GM21576 (cell line): ENCODE measurements around the gene FASTKD3.
A peak's percentile ranks its signal among the peaks of the same experiment; 100 is the strongest.

Experiments used
- ATAC-seq: cut with Tn5 transposase; IDR thresholded peaks from one replicate; pipeline ENCODE4 v1.9.1; 2021; ENCODE audit warnings: mild to moderate bottlenecking, moderate library complexity; ENCODE audit not compliant: unreplicated experiment

Gene FASTKD3

DNA sequence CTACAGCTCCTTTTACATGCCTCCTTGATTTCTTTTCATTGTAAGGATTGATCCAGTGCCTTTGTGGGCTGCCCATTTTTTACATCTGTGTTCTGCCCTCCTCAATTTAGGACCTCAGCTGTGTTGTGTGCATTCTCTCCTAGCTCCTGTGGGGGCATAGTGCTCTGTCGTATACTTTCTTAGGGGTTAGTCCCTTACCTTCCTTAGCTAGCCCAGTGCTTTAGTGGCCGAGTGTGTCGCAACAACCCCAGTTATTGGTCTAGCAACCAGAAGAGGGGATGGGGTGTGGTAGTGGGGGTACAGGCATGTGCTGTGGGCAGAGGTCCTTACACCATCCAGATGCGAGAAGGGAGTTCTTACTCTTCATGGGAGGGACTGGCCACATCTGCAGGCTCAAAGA lies 12.3 kb upstream of the FASTKD3 start:
- no peak for ATAC-seq

DNA sequence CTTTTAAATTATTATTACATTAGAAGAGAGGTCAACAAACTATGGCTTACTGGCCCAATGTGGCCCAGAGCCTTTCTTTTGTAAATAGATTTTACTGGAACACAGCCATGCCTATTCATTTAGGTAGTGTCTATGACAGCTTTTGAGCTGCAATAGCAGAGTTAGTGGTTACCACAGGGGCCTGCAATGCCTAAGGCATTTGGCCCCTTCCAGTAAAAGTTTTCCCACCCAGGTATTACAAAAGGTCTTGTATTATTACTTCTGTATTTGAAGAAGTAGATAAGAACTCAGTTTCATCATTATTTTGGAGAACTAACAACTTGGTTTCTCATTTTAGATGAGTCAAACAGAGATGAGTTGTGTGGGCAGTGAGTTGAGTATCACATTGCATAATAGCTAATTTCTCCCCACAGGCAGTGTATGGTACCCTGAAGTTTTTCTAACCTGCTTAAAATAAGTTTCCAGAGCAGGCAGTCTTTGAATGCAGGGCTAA lies 9.6 kb upstream of the FASTKD3 start:
- peak; percentile 96 for ATAC-seq

DNA sequence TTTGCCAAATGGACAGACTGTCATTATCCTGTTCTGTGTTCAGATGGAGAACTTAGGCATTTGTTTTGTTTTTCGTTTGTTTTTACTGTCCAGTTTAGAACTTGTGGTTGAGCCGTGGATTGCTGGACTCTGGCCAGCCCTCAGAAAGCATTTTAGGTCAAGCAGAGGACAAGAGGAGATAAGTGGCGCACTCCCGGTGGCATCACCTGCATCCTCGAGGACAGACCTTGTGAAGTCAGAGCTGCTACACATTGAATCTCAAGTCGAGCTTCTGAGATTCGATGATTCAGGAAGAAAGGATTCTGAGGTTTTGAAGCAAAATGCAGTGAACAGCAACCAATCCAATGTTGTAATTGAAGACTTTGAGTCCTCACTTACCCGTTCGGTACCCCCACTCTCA lies 9.0 kb upstream of the FASTKD3 start:
- no peak for ATAC-seq

DNA sequence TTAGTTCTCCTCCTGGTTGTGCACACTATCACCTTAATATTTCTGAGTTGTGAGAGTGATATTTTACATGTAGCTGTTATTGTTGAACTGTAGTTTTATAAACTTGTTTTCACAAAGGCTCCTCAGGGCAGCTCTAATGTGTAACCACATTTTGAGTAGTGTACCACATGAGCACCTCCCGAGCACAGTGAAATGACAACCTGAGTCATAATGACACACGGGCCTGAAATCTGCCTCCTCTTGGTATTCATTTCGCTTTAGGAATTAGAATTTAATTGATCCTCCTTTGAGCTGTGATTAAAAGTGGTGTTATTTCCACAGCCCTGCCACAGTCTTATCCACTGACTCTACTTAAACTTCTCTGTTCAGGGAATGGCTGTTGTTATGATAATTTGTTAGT lies 8.0 kb upstream of the FASTKD3 start:
- ATAC-seq: peak; percentile 44

DNA sequence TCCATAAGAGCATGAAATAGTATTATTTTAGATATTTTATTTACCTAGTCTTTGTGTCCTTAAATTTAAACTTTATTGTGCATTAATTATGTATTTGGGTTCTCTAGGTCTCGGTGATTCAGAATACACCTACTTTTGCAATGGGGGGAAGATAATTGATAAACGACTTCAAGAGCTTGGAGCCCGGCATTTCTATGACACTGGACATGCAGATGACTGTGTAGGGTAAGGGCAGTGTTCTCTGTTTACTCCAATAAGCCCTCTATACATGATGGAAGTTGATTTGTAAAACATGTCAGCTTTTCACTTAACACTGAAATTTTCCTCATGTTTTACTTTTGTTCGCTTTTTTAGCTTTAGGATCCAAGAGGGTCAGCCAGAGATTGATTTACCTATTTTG lies 6.3 kb upstream of the FASTKD3 start:
- no peak for ATAC-seq

DNA sequence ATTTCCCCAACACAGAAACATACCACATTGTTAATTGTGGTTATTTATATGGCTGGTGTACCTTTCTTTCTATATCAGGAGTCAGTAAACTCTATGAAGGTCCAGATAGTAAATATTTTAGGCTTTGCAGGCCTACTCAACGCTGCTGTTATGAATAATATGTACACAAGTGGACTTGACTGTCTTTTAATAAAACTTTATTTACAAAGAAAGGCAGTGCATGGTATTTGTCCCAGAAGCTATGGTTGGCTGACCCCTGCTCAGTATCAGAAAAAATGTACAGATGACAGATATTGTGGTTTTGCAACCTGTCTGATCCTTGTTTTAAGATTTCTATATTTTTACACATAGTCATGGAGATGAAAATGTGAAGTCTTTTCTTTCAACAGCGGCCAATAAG lies 5.8 kb upstream of the FASTKD3 start:
- ATAC-seq: no peak

DNA sequence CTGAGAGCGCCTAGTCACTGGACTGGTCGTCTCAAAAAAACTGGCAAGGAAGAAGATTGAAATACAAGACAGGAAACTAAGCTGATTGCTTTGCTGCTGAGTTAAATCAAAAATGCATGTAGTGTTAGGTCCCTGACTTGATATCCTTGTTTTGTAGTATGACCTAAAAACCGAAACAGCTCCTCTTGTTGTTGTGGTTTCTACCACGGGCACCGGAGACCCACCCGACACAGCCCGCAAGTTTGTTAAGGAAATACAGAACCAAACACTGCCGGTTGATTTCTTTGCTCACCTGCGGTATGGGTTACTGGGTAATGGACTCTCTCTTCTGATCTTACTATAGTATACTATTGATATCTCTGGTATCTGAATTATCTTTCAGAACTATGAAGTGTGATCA lies 4.4 kb upstream of the FASTKD3 start:
- ATAC-seq: no peak

DNA sequence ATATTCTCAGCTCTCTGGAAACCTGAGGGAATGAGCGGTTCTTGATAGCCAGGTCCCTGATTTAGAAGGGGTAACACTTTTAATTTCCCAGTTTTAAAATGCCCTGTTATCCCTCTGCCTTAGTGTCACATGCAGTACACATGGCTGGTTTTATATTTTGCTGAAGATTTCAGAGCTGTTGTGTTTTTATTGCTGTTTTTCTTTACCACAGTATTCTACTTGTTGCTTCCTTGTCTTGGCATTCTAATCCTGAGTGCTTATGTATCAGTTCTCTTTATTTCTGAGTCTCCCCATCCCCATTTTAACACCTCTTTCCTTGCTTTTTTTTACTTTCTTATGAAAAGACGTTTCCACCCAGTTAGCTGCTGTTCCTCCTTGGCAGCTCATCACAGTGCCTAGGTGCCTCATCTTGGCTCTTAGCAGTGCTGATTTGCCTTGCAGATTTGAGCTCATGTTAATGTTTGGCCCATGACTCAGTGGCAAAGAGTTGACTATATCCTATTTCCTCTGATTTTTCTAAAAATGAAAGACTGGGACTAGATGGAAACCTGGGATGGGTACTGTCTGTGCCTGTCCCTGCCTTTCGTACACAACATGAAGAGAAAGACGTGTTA lies 3.8 kb upstream of the FASTKD3 start:
- no peak for ATAC-seq

DNA sequence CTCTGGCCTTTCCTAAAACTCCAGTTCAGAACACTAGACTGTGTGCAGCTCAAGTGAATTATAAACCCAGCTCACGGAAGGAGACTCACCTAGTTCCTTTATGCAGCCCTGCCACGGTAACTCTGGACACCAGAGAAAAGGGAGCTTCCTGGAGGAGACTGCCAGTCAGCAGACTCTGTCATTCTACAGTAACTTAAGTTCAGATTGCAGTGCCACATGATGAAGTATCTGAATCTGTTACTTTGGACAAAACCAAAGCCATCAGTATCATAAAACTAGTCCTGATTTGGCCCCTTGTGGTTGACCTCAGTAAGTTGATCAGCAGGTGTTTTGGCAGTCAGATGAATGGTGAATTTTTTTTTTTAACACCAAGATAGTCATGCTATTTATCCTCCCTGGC lies 2.8 kb upstream of the FASTKD3 start:
- ATAC-seq: peak; percentile 25

DNA sequence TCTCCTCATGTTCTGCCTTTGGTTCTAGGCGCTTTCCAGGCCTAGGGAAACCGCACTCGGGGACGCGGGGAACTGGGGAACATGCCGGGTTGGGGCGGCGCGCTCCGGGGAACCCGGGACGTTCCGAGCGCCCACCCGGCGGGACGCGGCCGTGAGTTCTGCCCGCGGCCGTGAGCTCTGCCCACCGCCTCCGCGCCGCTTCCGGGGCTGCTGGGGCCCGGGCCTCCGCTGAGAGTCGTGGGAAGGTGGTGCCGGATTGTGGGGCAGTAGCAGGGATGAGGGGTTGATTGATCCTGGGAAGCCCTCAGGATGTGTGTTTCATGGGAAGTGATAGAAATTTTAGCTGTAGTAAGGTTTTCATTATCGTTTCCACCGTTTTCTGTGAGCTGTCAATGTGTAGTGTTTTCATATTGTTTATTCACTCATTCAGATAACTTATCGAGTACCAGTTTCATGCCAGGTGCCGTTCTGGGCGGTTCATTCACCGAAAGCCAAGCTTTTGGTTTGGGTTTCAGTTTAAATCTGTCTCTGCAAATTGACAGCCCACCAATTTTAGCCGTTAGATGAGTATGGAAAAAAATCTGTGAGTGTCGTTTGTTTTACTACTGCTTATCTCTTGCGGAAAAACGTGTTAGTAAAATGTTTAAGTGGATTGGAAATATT lies 774 bp upstream of the FASTKD3 start:
- peak; percentile 23 for ATAC-seq

DNA sequence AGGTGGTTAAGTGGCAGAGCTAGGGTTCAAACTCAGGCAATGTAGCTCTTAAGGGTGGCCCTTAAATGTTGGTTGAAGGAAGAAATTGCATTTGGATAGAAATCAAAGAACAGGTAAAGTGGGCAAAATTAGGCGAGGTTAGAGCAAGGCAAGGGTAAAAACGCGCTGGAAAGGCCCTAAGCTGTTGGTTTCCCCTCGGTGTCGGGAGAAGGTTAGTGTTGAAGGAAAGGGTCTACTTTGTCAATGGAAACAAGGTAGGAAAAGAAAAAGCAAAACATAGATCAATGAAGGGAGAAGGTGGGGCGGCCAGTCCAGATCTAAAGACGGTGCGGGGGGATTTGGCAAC lies 431 bp downstream of the FASTKD3 start:
- no peak for ATAC-seq

DNA sequence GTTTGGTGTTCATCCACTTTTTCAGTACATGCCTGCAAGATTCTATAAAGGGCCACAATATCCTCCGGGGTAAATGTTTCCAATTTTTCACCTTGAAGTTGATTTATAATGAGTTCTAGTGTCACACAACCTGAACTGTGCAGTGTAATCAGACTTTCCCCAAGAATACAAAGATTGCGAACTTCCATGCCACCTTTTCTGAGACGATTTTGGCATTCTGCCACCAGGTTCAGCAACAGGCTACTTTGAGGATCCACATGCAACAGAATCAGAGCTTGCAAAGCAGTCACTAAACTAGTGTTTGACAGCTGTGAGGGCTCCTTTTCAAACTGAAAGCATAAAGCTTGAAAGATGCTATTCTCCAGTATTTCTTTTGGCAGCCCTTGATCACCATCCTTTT lies 1.6 kb downstream of the FASTKD3 start:
- no peak for ATAC-seq

DNA sequence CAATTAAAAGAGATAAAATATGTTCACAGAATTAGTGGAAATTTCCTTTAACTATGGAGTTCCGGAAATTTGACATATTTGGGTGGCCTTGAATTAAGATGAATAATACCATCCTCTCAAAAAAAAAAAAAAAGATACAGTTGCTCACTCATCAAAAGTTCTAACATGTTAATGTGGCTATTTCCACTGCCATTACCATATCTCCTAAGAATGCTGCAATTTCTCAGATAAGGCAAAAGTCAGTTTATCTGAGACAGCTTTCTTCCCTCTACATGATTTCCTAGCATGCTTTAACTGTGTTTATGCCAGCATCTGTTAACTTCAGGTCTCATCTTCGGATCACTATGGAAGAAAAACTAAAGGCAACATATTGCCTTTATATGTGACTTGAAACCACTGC lies 2.6 kb downstream of the FASTKD3 start:
- ATAC-seq: no peak

DNA sequence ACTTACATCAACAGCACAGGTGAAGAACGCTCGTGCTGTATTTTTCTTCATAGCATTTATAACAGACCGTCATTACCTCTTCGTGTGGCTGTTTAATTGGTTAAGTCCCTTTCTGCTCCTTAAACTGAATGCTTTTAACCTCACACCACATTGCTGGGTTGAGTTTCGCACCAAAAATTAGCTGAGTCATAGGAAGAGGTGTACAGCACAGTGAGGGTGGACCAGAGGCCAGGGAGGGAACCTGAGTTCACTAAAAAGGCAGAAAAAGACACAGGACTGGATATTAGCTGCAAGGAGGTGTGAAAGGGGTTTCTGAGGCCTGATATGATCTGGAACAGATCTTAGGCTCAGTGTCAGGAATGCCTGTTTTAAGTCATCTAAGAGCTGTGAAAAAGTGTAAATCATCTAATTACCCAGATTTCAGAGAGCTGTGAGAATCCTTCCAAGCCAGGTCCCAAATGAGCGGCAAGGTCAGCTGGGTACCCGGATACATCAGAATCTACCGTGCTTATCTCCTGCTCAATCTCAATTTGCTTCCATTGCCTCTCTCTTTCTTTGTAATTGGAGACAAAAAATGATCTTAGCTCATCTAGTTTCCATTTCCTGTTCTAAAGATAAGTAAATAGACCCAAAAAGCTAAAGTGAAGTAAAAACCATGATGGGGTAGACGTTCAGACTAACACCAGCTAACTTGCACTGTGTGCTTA lies 10.8 kb downstream of the FASTKD3 start:
- ATAC-seq: no peak

DNA sequence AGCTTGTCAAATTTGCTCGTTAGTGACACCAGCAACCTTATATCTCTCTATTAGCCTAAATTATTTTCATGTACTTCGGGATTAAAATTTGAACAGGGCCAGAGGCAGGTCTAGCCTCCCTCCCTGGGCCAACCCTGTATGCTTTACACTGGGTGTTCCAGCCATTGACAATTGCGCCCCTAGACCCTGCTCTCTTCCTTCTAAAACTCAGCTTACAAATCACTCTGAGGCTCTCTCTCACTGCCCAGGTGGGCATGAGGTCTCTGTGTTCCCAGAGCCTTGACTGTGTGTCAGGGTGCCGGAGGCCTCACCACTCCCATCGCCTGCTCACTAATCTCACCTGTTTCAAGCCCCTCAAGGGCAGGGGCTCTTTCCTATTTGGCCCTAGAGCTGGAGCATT lies 11.5 kb downstream of the FASTKD3 start:
- ATAC-seq: no peak

DNA sequence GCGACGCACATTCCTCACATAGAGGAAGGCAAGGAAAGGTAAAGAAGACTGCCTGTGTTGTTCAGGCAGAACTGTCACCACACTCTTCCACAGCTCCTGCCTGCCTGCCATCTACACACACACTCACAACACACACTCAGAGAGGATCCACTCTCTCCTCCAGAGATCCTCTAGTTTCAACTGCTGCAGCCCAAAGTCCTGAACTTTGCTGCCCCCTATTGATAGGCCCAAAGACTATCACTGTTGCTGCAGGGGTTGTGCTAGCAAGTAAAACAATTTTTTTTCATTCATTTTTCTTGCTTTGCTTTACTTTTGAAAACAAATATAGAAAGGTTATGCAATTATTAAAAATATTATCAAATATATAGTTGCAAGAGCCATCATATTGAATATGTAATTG lies 12.0 kb downstream of the FASTKD3 start:
- ATAC-seq: no peak

DNA sequence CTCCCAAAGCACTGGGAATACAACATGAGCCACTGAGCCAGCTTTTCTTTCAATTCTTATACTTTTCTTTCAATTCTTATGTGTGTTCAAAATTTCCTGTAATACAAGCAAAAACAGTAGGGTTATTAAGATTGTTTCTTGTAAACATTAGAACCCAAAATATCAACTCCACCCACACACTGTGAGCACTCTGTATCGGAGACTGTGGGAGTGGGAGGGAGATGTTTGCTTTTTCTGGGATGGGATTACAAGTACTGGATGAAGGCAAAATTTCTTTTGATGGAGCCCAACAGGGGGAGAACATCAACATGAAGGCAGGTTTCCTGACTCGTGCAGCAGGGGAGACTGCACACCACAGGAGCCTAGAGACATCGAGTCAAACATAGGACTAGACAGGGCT lies 13.2 kb downstream of the FASTKD3 start:
- ATAC-seq: no peak

DNA sequence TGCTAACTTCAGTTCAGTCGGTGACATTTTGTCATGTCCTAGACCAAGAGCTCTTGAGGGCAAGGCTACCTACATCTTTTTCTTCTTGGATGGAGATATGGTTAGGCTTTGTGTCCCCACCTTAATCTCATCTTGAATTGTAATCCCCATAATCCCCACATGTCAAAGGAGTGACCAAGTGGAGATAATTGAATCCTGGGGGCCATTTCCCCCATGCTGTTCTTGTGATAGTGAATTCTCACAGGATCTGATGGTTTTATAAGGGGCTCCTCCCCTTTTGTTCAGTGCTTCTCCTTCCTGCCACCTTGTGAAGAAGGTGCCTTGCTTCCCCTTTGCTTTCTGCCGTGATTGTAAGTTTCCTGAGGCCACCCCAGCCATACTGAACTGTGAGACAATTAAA lies 15.8 kb downstream of the FASTKD3 start:
- no peak for ATAC-seq

DNA sequence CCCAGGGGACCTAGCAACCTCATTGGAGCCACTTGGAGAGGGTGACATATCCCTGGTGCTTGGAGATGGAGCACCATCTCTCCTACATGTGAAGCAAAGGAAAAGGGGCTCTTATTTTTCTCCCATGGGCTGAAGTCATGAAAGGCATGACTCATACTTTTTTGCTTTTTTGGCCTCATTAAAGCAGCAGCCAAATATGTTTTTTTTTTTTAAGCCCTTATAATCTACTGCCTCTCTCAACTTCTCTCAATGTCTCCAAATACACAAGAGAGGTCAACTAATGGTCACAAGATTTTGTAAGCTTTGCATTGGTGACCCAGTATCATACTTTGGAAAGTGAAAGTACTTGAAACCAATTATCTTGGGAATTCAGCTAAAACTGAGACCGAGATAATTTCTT lies 16.3 kb downstream of the FASTKD3 start:
- no peak for ATAC-seq

DNA sequence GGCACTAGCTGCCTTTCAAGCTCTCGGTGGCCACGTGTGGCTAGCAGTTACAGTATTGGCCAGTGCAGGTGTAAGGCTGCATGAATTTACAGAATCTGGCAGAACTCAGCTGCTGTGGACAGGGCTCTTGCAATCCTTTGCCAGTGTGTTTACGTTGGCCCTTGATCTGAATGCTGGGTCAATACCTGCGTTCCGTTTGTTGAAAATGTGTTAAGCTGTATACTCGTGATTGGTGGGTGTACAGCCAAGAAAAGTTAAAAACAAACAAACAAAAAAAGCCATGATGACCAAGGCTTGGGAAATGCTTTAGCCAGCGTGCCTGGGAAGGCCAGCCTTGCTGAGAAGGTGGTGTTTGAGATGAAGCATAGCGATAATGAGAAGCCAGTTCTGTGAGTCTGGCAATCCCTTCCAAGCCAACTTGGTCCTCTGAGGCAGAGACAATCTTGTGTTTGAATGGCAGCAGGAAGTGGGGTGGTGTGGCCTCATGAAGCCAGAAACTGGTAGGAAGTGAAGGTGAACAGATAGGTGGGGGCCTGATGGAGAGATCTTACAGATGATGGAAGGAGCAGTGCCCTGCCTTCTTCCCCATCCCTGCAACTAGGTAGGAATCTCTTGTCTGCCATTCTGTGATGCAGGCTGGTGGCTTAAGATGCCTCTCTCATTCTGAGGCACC lies 17.1 kb downstream of the FASTKD3 start:
- ATAC-seq: no peak

DNA sequence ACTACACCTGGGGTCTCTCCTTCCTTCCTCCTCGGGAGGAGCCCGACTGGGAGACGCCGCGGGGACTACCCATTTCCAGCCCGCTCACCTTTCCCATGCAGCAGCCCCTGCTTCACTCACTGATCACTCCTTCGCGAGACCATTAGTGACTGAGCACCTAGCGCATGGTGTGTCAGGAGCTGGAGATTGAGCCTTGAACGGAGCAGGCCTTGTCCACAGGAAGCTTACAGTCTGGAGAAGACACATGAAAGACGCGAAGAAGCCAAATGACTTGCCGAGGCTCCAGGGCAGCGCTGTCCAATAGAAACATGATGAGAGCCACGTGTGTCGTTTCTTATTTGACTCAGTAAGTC lies 17.6 kb downstream of the FASTKD3 start:
- no peak for ATAC-seq
